Hematopoietic multipotent progenitor cell treated with erythropoietin and hydrocortisone succinate and interleukin-3 and kit ligand, for 6 days (in vitro differentiated cells): ENCODE results near the gene VRK3.
"Not testable (repeated sequence)": the region's sequence is repeated elsewhere in the genome, so short reads cannot be mapped to it uniquely, and the experiment has no call there.

Experiments
- DNase-seq: peaks from one replicate; pipeline ENCODE4 v3.0.0-alpha.2; 2015

VRK3 gene, protein sequence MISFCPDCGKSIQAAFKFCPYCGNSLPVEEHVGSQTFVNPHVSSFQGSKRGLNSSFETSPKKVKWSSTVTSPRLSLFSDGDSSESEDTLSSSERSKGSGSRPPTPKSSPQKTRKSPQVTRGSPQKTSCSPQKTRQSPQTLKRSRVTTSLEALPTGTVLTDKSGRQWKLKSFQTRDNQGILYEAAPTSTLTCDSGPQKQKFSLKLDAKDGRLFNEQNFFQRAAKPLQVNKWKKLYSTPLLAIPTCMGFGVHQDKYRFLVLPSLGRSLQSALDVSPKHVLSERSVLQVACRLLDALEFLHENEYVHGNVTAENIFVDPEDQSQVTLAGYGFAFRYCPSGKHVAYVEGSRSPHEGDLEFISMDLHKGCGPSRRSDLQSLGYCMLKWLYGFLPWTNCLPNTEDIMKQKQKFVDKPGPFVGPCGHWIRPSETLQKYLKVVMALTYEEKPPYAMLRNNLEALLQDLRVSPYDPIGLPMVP

DNA sequence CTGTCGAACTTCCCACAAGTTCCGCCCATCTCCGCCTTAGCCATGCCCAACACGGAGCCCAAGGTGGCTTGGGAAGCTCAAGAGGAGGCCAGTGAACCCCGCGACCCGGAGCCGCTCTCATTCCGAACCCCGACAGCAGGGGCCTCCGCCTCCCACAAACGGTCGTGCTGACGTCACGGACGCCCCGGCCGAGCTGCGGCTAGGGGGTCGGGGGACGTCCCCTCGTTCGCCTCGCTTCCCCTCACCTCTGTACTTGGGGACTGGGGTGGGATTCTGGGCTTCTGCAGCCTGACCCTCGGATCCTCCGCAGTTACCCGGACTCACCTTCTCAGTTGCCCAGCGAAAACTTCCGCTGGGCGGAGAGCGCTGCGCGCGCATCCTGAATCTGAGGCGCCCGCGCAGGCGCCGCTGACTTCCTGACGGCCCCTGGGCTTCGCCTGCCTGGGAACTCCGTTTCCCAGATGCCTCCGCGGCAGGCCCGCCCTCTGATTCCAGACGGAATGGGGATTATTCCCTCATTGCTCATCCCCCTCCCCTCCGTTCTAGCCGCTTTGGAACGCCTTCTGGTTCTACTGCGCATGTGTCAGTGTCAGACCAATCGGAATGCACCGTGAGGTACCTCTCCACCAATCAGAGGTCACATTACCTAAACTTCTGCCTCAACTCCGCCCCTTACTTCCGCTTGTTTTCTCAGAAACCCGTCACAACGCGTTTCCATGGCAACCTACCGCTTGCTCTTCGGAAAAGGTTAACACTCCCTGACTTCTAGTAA is at the start of gene VRK3:
VRK3 (minus strand) TSS at position 351 of the 772 bp plus-strand sequence. CDS start 9,210 bp downstream, outside the sequence.
- peak; percentile 100 for DNase-seq

DNA sequence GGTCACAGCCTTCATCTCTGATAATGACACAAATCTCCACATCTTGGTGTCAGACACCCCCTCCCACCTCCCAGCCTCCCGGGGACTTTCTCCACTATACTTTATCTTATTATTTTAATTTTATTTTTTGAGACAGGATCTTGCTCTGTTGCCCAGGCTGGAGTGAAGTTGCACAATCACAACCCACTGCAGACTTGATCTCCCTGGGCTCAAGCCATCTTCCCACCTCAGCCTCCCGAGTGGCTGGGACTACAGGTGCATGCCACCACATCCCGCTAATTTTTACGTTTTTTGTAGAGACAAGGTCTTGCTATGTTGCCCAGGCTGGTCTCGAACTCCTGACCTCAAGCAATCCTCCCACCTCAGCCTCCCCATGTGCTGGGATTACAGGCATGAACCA is 43.2 kb upstream of the VRK3 start:
- not testable (repeated sequence) for DNase-seq

GRCh38 chr19:50067575-50067974 is 42.4 kb upstream of the VRK3 start:
- DNase-seq, result no peak

GRCh38 chr19:50065938-50066337 is 40.8 kb upstream of the VRK3 start:
- no peak for DNase-seq

- no peak for DNase-seq
Measured at GRCh38 chr19:50061650-50062049, 36.5 kb upstream of the VRK3 start.

- no peak for DNase-seq
Measured at GRCh38 chr19:50060107-50060506, 34.9 kb upstream of the VRK3 start.

DNA sequence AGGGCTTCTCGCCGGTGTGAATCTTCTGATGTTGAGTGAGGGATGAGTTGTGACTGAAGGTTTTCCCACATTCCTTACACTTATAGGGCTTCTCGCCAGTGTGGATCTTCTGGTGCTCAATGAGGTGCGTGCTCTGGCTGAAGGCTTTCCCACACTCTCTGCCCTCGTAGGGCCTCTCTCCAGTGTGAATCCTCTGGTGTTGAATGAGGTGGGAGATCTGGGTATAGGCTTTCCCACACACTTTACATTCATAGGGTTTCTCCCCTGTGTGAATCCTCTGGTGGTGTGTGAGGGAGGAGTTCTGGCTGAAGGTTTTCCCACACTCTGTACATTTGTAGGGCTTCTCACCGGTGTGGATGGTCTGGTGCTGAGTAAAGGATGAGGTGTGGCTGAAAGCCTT is 33.9 kb upstream of the VRK3 start:
- DNase-seq, result no peak

GRCh38 chr19:50058425-50058824 is 33.3 kb upstream of the VRK3 start:
- no peak for DNase-seq

- DNase-seq, result no peak
Measured at GRCh38 chr19:50053119-50053518, 27.9 kb upstream of the VRK3 start.

- no peak for DNase-seq
Measured at GRCh38 chr19:50051964-50052363, 26.8 kb upstream of the VRK3 start.

- DNase-seq, result not testable (repeated sequence)
Measured at GRCh38 chr19:50051228-50051895, 26.2 kb upstream of the VRK3 start.

GRCh38 chr19:50050406-50051227 is 25.4 kb upstream of the VRK3 start:
- peak; percentile 78 for DNase-seq

- DNase-seq, result no peak
Measured at GRCh38 chr19:50047671-50048070, 22.5 kb upstream of the VRK3 start.

DNA sequence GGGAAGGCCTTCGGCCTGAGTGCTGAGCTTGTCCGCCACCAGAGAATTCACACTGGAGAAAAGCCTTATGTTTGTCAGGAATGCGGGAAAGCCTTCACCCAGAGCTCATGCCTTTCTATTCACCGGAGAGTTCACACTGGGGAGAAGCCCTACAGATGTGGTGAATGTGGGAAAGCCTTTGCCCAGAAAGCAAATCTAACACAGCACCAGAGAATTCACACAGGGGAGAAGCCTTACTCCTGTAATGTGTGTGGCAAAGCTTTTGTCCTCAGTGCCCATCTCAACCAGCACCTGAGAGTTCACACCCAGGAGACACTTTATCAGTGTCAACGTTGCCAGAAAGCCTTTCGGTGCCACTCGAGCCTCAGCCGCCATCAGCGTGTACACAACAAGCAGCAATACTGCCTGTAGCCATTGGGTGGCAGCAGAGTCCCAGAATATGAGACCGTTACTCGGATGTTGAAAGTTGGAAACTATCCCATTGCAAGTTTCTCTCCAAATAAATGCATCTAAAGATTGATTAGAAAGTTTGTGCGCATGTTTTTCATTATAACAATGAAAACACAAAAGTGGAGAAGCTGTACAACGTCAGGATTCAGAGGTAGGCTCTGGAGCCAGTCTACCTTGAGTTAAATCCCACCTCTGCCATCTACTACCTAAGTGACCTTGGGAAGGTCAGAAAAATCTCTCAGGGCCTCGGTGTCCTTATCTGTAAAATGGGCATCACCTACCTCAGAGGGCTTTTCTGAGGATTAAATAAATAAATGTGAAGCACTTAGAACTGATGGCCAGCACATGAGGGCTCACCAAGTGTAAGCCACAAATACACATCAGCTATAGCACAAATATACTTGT is 21.7 kb upstream of the VRK3 start:
- peak; percentile 60 for DNase-seq

- no peak for DNase-seq
Measured at GRCh38 chr19:50044922-50045321, 19.8 kb upstream of the VRK3 start.

DNA sequence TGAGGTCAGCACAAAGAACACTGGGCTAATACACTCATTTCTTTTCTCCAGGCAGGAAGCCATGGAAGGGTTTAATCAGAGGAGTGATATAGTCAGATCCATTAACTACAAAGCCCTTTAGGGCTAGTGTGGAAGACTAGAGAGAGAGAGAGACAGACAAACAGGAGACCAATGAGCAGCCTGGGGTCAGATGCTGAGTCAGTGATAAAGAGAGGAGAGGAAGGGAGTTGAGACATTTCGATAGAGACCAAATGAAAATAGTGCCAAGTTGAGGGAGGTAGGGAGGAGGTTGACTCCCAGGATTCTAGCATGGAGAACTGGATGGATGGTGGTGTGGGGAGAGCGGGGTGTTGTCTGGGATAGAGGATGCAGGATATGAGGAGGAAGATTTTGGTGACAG is 18.8 kb upstream of the VRK3 start:
- no peak for DNase-seq

GRCh38 chr19:50042363-50043024 is 17.3 kb upstream of the VRK3 start:
- no peak for DNase-seq

GRCh38 chr19:50040967-50041366 is 15.8 kb upstream of the VRK3 start:
- DNase-seq, result no peak

DNA sequence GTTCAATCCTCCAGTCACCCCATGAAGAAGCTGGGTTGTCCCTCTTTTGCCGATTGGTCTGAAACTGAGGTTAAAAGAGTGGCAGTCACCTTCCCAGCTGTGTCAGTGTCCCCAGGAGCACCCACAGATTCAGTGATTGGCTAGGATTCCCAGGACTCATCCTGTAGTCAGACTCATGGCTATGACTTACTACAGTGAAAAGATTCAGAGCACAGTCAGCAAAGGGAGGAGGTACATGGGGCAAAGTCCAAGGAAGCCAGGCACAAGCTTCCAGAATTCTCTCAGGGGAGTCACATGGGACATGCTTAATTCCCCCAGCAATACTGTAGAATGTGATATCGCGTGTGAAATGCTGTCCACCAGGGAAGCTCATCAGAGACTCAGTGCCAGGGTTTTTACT is 14.8 kb upstream of the VRK3 start:
- DNase-seq, result no peak

GRCh38 chr19:50036908-50037307 is 11.7 kb upstream of the VRK3 start:
- DNase-seq, result no peak

GRCh38 chr19:50030937-50031336 is 5.8 kb upstream of the VRK3 start:
- no peak for DNase-seq
